T-helper 1 cell treated with Interleukin-12 subunit alpha and Interleukin-12 subunit beta and Interleukin-4 antibody, amounts not matched to agents 30 μg/mL and 1 μg/mL, for 36 hours (primary cell): ENCODE measurements around the gene LLGL2.
"Not testable (repeated sequence)": the region's sequence is repeated elsewhere in the genome, so short reads cannot be mapped to it uniquely, and the experiment has no call there.

Experiments used
- H3K27ac Mint-ChIP-seq: one replicate; pipeline ENCODE4 v1.8.0; 2021; ENCODE audit warnings: mild to moderate bottlenecking, mixed read lengths
- H3K27me3 Mint-ChIP-seq: one replicate; pipeline ENCODE4 v1.8.0; 2021; ENCODE audit warnings: low read depth, mixed read lengths
- H3K36me3 Mint-ChIP-seq: one replicate; pipeline ENCODE4 v1.8.0; 2021; ENCODE audit warnings: low read depth, mixed read lengths
- H3K4me1 Mint-ChIP-seq: one replicate; pipeline ENCODE4 v1.8.0; 2021; ENCODE audit warnings: low read depth, mixed read lengths
- H3K4me3 Mint-ChIP-seq: one replicate; pipeline ENCODE4 v1.8.0; 2021; ENCODE audit warnings: mild to moderate bottlenecking, moderate library complexity, mixed read lengths
- H3K9me3 Mint-ChIP-seq: one replicate; pipeline ENCODE4 v1.8.0; 2021; ENCODE audit warnings: mixed read lengths

LLGL2 gene

DNA sequence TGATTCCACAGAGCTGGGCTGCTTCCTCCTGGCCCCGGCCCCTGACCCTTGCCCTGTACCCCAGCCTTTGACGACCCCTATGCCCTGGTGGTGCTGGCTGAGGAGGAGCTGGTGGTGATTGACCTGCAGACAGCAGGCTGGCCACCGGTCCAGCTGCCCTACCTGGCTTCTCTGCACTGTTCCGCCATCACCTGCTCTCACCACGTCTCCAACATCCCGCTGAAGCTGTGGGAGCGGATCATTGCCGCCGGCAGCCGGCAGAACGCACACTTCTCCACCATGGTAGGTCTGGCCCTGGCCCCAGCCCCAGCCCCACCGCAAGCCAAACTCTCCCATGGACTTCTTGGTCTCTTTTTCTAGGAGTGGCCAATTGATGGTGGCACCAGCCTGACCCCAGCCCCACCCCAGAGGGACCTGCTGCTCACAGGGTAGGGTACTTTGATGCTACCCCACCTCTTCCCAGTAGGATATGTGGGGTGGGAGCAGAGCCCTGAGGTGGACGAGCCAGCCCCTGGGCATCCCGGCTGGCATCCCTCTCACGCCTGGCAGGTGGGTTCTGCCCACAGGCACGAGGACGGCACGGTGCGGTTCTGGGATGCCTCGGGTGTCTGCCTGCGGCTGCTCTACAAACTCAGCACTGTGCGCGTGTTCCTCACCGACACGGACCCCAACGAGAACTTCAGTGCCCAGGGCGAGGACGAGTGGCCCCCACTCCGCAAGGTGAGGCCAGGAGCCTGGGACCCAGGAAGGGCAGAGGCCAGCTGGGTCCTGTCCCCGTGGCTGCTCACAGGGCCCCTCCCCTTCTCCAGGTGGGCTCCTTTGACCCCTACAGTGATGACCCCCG lies 43.1 kb downstream of the LLGL2 start:
- Mint-ChIP-seq H3K4me3 (no peak overlapping the region), H3K4me1 (peaks cover 5% of the 10 kb centered on the region), H3K27ac (no peak overlapping the region), H3K27me3 (no peaks in the 10 kb centered on the region), H3K9me3 (no peaks in the 10 kb centered on the region), H3K36me3 (no peaks in the 10 kb centered on the region)

- H3K36me3 Mint-ChIP-seq = no peaks in the 10 kb centered on the region
- no peaks in the 10 kb centered on the region for H3K9me3 Mint-ChIP-seq
- H3K4me1 Mint-ChIP-seq = peaks cover 5% of the 10 kb centered on the region
- H3K27ac Mint-ChIP-seq = no peak overlapping the region
- no peak overlapping the region for H3K4me3 Mint-ChIP-seq
- no peaks in the 10 kb centered on the region for H3K27me3 Mint-ChIP-seq
Observed at GRCh38 chr17:75570034-75570676, 44.7 kb downstream of the LLGL2 start.

GRCh38 chr17:75570772-75571171 lies 45.3 kb downstream of the LLGL2 start:
- Mint-ChIP-seq H3K27ac (peak overlapping the region; percentile 95), H3K27me3 (no peaks in the 10 kb centered on the region), H3K4me3 (no peak overlapping the region), H3K9me3 (no peaks in the 10 kb centered on the region), H3K36me3 (no peaks in the 10 kb centered on the region), H3K4me1 (peaks cover 5% of the 10 kb centered on the region)

- peaks cover 5% of the 10 kb centered on the region for H3K4me1 Mint-ChIP-seq
- peak overlapping the region; percentile 37 for H3K4me3 Mint-ChIP-seq
- no peaks in the 10 kb centered on the region for H3K27me3 Mint-ChIP-seq
- H3K36me3 Mint-ChIP-seq = no peaks in the 10 kb centered on the region
- peak overlapping the region; percentile 95 for H3K27ac Mint-ChIP-seq
- H3K9me3 Mint-ChIP-seq = no peaks in the 10 kb centered on the region
Observed at GRCh38 chr17:75571197-75571884, 45.8 kb downstream of the LLGL2 start.

- H3K36me3 Mint-ChIP-seq = no peaks in the 10 kb centered on the region
- H3K4me1 Mint-ChIP-seq = peaks cover 5% of the 10 kb centered on the region
- no peaks in the 10 kb centered on the region for H3K9me3 Mint-ChIP-seq
- no peak overlapping the region for H3K4me3 Mint-ChIP-seq
- no peak overlapping the region for H3K27ac Mint-ChIP-seq
- no peaks in the 10 kb centered on the region for H3K27me3 Mint-ChIP-seq
Observed at GRCh38 chr17:75571885-75572215, 46.4 kb downstream of the LLGL2 start.

GRCh38 chr17:75572713-75573539 lies 47.4 kb downstream of the LLGL2 start:
- Mint-ChIP-seq H3K36me3 (no peaks in the 10 kb centered on the region), H3K4me3 (no peak overlapping the region)

GRCh38 chr17:75573540-75573957 lies 48.1 kb downstream of the LLGL2 start:
- H3K4me3 Mint-ChIP-seq = no peak overlapping the region

More at GRCh38 chr17:75572713-75573539, 47.4 kb downstream of the LLGL2 start:
- H3K27ac Mint-ChIP-seq = no peak overlapping the region
- H3K9me3 Mint-ChIP-seq = no peaks in the 10 kb centered on the region
- H3K27me3 Mint-ChIP-seq = no peaks in the 10 kb centered on the region
- peaks cover 5% of the 10 kb centered on the region for H3K4me1 Mint-ChIP-seq

DNA sequence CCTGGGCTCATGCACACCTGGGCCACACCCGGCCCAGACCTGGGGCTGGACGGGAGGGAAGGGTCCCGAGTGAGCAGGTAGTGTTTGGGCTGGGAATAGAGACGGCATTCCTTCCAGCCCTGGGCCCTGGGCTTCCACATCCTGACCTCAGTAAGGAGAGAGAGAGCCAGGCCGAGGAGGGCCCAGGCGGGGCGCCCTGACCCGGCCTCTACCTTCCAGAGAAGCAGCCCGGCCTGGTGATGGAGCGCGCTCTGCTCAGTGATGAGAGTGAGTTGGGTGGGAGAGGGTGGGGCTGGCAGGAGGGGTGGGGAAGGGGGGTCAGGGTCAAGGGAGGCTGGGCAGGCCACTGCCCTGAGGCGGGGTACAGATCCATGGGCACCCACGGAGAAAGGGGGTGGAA lies 48.5 kb downstream of the LLGL2 start:
- Mint-ChIP-seq H3K36me3 (no peaks in the 10 kb centered on the region), H3K4me3 (no peak overlapping the region), H3K27me3 (no peaks in the 10 kb centered on the region), H3K9me3 (no peaks in the 10 kb centered on the region), H3K4me1 (peaks cover 5% of the 10 kb centered on the region), H3K27ac (no peak overlapping the region)

More at GRCh38 chr17:75573540-75573957, 48.1 kb downstream of the LLGL2 start:
- H3K9me3 Mint-ChIP-seq = no peaks in the 10 kb centered on the region
- H3K36me3 Mint-ChIP-seq = no peaks in the 10 kb centered on the region
- H3K4me1 Mint-ChIP-seq = peaks cover 5% of the 10 kb centered on the region
- no peaks in the 10 kb centered on the region for H3K27me3 Mint-ChIP-seq
- no peak overlapping the region for H3K27ac Mint-ChIP-seq

DNA sequence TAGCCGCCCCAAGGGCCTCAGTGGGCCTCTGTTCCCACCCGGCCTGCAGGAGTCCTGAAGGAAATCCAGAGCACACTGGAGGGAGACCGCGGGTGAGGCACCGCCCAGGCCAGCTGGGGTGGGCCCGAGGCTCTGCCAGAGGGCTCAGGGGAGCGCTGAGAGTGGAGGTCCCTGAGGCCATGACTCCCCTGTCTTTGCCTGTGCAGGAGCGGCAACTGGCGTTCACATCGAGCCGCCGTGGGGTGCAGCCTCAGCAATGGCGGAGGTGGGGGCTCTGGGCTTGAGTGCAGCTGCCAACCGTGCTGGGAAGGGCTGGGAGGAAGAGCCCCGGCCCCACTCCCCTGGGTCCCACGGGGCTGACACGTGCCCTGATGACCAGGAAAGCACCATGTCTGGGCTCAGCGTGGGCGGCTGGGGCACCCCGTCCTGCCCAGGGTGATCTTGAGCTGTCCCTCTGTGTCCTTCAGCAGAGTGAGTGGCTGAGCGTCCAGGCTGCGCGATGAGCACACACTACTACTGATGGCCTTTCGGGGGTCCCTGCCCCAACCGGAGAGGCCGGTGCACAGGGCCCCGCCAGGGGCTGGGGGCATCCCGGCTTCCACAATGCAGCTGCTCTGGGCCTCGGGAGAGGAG lies 49.0 kb downstream of the LLGL2 start:
- Mint-ChIP-seq H3K9me3 (no peaks in the 10 kb centered on the region), H3K4me1 (peaks cover 5% of the 10 kb centered on the region), H3K36me3 (no peaks in the 10 kb centered on the region), H3K27ac (no peak overlapping the region), H3K4me3 (no peak overlapping the region), H3K27me3 (no peaks in the 10 kb centered on the region)

GRCh38 chr17:75575197-75575596 lies 49.7 kb downstream of the LLGL2 start:
- H3K4me3 Mint-ChIP-seq = no peak overlapping the region
- H3K36me3 Mint-ChIP-seq = no peaks in the 10 kb centered on the region
- no peak overlapping the region for H3K27ac Mint-ChIP-seq
- H3K9me3 Mint-ChIP-seq = no peaks in the 10 kb centered on the region
- H3K27me3 Mint-ChIP-seq = no peaks in the 10 kb centered on the region
- peaks cover 5% of the 10 kb centered on the region for H3K4me1 Mint-ChIP-seq

DNA sequence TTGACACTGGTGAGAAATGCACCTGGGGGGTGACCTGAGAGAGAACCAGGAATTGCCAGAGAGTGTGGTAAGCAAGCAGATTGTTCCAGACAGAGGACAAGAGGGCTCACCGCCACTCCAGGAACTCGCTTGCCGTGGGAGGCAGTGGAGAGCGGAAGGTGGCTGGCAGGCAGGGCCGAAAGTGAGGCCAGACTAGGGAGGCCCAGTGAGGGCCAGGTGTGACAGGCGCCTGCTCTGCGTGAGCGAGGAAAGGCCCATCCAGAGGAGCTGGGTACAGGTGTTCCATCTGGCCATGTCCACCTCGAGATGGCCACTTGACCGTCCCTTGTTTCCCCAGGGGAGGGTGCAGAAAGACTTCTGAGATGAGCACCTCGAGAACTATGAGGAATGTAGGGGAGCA lies 50.2 kb downstream of the LLGL2 start:
- Mint-ChIP-seq H3K4me3 (no peak overlapping the region), H3K27ac (no peak overlapping the region)

GRCh38 chr17:75576661-75577060 lies 51.2 kb downstream of the LLGL2 start:
- Mint-ChIP-seq H3K4me3 (no peak overlapping the region), H3K9me3 (peaks cover 3% of the 10 kb centered on the region), H3K27me3 (peaks cover 8% of the 10 kb centered on the region), H3K27ac (no peak overlapping the region), H3K36me3 (no peaks in the 10 kb centered on the region), H3K4me1 (peaks cover 5% of the 10 kb centered on the region)

More for the DNA sequence above, 50.2 kb downstream of the LLGL2 start:
- Mint-ChIP-seq H3K36me3 (no peaks in the 10 kb centered on the region), H3K27me3 (no peaks in the 10 kb centered on the region), H3K4me1 (peaks cover 5% of the 10 kb centered on the region), H3K9me3 (no peaks in the 10 kb centered on the region)

GRCh38 chr17:75581121-75581725 lies 55.7 kb downstream of the LLGL2 start:
- H3K4me1 Mint-ChIP-seq, H3K36me3 Mint-ChIP-seq, H3K27ac Mint-ChIP-seq, H3K9me3 Mint-ChIP-seq: not testable (repeated sequence)
- Mint-ChIP-seq H3K27me3 (peaks cover 26% of the 10 kb centered on the region), H3K4me3 (peak overlapping the region; percentile 76)
